H1 (cell line): Measurements from ENCODE around the gene IQSEC3. TPM values are rescaled to one million over a fixed set of nuclear protein-coding genes. Genes with fewer than 3 reads are reported as not detected.

Source experiments
- RAD21 ChIP-seq, 2 experiments: IDR thresholded peaks in 1 of 2; conservative IDR thresholded peaks in 1 of 2; 2 replicates each; pipeline ENCODE4 v1.6.1; 2011; ENCODE audit warnings: low read depth in 2 of 2, low read length in 2 of 2, improper control_type of control experiment in 1 of 2, inconsistent platforms in 1 of 2, mild to moderate bottlenecking in 1 of 2, moderate library complexity in 1 of 2
- SIX5 ChIP-seq: IDR thresholded peaks from 2 replicates; pipeline ENCODE4 v1.6.1; 2011; ENCODE audit warnings: mild to moderate bottlenecking, low read depth, low read length
- USF2 ChIP-seq: IDR thresholded peaks from 2 replicates; pipeline ENCODE4 v1.6.1; 2011; ENCODE audit warnings: low read length, improper control_type of control experiment
- polyA plus RNA-seq, 7 experiments: library from polyadenylated mRNA; depleted of rRNA in 3 of 7; stranded (reverse) in 5 of 7; unstranded in 2 of 7; fragments of >200 nt in 5 of 7; fragments of 200-250 nt in 2 of 7; gene quantifications; 1 replicate in 5 of 7; 2 replicates in 1 of 7; 4 replicates in 1 of 7; pipeline versions ENCODE4 v1.2.1 to v1.2.3, GENCODE V29; 2011 to 2013; ENCODE audit warnings: missing spikeins in 2 of 7, mixed read lengths in 2 of 7
- total RNA-seq: library from RNA; stranded (reverse); fragmentation: NEBNext Ultra II Directional; extraction: Animal tissue kit (Norgen Biotek cat#: 25700); gene quantifications from 2 replicates; pipeline ENCODE4 v1.2.1, GENCODE V29; 2021

IQSEC3 gene
- total and polyA plus RNA-seq, 2 of the 8 experiments (the other 6 are each of a cell fraction or from before 2014, with no cell fraction given): 1.2 to 3.1 TPM

- TF ChIP-seq USF2 (no peak), RAD21 (IDR thresholded peaks at IDR 0.05 in 1 of 2, conservative IDR thresholded peaks at IDR 0.05 in 1 of 2; ENCODE audit: low read depth in 2 of 2, low read length in 2 of 2) (no peak), SIX5 (no peak)
These were observed 49.0 kb downstream of the IQSEC3 start (continued) for GRCh38 chr12:115518-115917.
